HG02973 (cell line): Measurements from ENCODE around the gene WNT9A.
"Not testable (repeated sequence)": the region's sequence is repeated elsewhere in the genome, so short reads cannot be mapped to it uniquely, and the experiment has no call there.

Experiments used
- ATAC-seq: cut with Tn5 transposase; IDR thresholded peaks from one replicate; pipeline ENCODE4 v1.9.1; 2021; ENCODE audit warnings: moderate library complexity; ENCODE audit not compliant: unreplicated experiment

The WNT9A gene

GRCh38 chr1:227947676-227948492 is at the start of gene WNT9A:
WNT9A (minus strand) TSS chr1:227947932; CDS start chr1:227947887, 45 bp downstream.
- ATAC-seq: no peak

- ATAC-seq: no peak
Observed at GRCh38 chr1:227996187-227996950, 48.6 kb upstream of the WNT9A start.

- ATAC-seq: no peak
Observed at GRCh38 chr1:227994632-227995300, 47.0 kb upstream of the WNT9A start.

- ATAC-seq: no peak
Observed at GRCh38 chr1:227987181-227987580, 39.4 kb upstream of the WNT9A start.

- not testable (repeated sequence) for ATAC-seq
Observed at GRCh38 chr1:227975583-227976283, 28.0 kb upstream of the WNT9A start.

- ATAC-seq: not testable (repeated sequence)
Observed at GRCh38 chr1:227973724-227974288, 26.1 kb upstream of the WNT9A start.

GRCh38 chr1:227972843-227973374 is 25.2 kb upstream of the WNT9A start:
- not testable (repeated sequence) for ATAC-seq

- not testable (repeated sequence) for ATAC-seq
Observed at GRCh38 chr1:227972283-227972679, 24.5 kb upstream of the WNT9A start.

- ATAC-seq: not testable (repeated sequence)
Observed at GRCh38 chr1:227971643-227972282, 24.0 kb upstream of the WNT9A start.

GRCh38 chr1:227971216-227971615 is 23.5 kb upstream of the WNT9A start:
- not testable (repeated sequence) for ATAC-seq

- not testable (repeated sequence) for ATAC-seq
Observed at GRCh38 chr1:227970076-227970995, 22.6 kb upstream of the WNT9A start.

GRCh38 chr1:227967815-227968214 is 20.1 kb upstream of the WNT9A start:
- not testable (repeated sequence) for ATAC-seq

GRCh38 chr1:227966733-227967132 is 19.0 kb upstream of the WNT9A start:
- ATAC-seq: not testable (repeated sequence)

GRCh38 chr1:227961651-227962466 is 14.1 kb upstream of the WNT9A start:
- ATAC-seq: no peak

- ATAC-seq: no peak
Observed at GRCh38 chr1:227959325-227959860, 11.7 kb upstream of the WNT9A start.

- no peak for ATAC-seq
Observed at GRCh38 chr1:227958617-227959324, 11.0 kb upstream of the WNT9A start.

GRCh38 chr1:227955808-227956207 is 8.1 kb upstream of the WNT9A start:
- no peak for ATAC-seq
